OCI-LY3 (cell line): ENCODE measurements around the gene FNIP1.

Experiments used
- H2AFZ ChIP-seq: fragments of 200-600, 300-600 bp; shearing (Covaris generic); 2 replicates; pipeline ENCODE4 v1.6.0; 2014; ENCODE audit warnings: antibody characterized with exemption, low read depth, low read length
- H3K27ac ChIP-seq: fragments of 200-600, 300-600 bp; sonication (generic); 2 replicates; pipeline ENCODE4 v1.5.1; 2014; ENCODE audit warnings: mild to moderate bottlenecking, low read length, moderate library complexity, mixed read lengths
- H3K27me3 ChIP-seq: fragments of 200-600, 300-600 bp; sonication (generic); 2 replicates; pipeline ENCODE4 v1.6.1; 2014; ENCODE audit warnings: low read depth, low read length, mixed read lengths
- H3K36me3 ChIP-seq: fragments of 200-600, 300-600 bp; sonication (generic); replicated peaks from 2 replicates; pipeline ENCODE3; 2014; ENCODE audit warnings: low read depth, low read length, mixed read lengths
- H3K4me1 ChIP-seq: fragments of 300-600, 200-600 bp; sonication (generic); 2 replicates; pipeline ENCODE4 v1.6.1; 2014; ENCODE audit warnings: low read length, mixed read lengths
- H3K4me2 ChIP-seq: fragments of 200-600, 300-600 bp; sonication (generic); 2 replicates; pipeline ENCODE4 v1.6.1; 2014; ENCODE audit warnings: low read length, mixed read lengths
- H3K4me3 ChIP-seq: fragments of 300-600, 200-600 bp; sonication (generic); 2 replicates; pipeline ENCODE4 v1.5.1; 2014; ENCODE audit warnings: antibody characterized with exemption, mild to moderate bottlenecking, low read length, moderate library complexity
- H3K79me2 ChIP-seq: fragments of 300-600, 200-600 bp; shearing (Covaris generic); 2 replicates; pipeline ENCODE4 v1.6.1; 2014; ENCODE audit warnings: mild to moderate bottlenecking, low read length, mixed read lengths
- H3K9ac ChIP-seq: fragments of 300-600, 200-600 bp; shearing (Covaris generic); 2 replicates; pipeline ENCODE4 v1.6.0; 2014; ENCODE audit warnings: mild to moderate bottlenecking, low read length, moderate library complexity
- H3K9me3 ChIP-seq: fragments of 200-600, 300-600 bp; shearing (Covaris generic); 2 replicates; pipeline ENCODE4 v1.6.1; 2014; ENCODE audit warnings: low read length, mixed read lengths; ENCODE audit not compliant: insufficient read depth
- H4K20me1 ChIP-seq: fragments of 200-600, 300-600 bp; sonication (generic); 2 replicates; pipeline ENCODE4 v1.6.1; 2016; ENCODE audit warnings: low read length, mixed read lengths; ENCODE audit not compliant: insufficient read depth
- CTCF ChIP-seq: fragments of 200-600, 300-600 bp; sonication (generic); IDR thresholded peaks from 2 replicates; pipeline ENCODE4 v1.5.1; 2014; ENCODE audit warnings: antibody characterized with exemption, low read length, low read depth
- EZH2phosphoT487 ChIP-seq: fragments of 200-600 bp; shearing (Covaris generic); IDR thresholded peaks from 2 replicates; pipeline ENCODE4 v1.6.1; 2018; ENCODE audit warnings: antibody characterized with exemption, mixed run types, low read depth

FNIP1 gene

GRCh38 chr5:131825404-131826013, 28.7 kb upstream of the FNIP1 start:
- no peak for TF ChIP-seq EZH2phosphoT487
- TF ChIP-seq CTCF = no peak
- Histone ChIP-seq H3K9ac (no peak overlapping the region), H3K4me1 (no peaks in the 10 kb centered on the region), H3K4me3 (no peak overlapping the region), H4K20me1 (no peaks in the 10 kb centered on the region), H2AFZ (no peak overlapping the region), H3K4me2 (no peak overlapping the region), H3K36me3 (no peaks in the 10 kb centered on the region), H3K27ac (no peak overlapping the region), H3K9me3 (no peaks in the 10 kb centered on the region), H3K27me3 (no peaks in the 10 kb centered on the region), H3K79me2 (no peaks in the 10 kb centered on the region)

DNA sequence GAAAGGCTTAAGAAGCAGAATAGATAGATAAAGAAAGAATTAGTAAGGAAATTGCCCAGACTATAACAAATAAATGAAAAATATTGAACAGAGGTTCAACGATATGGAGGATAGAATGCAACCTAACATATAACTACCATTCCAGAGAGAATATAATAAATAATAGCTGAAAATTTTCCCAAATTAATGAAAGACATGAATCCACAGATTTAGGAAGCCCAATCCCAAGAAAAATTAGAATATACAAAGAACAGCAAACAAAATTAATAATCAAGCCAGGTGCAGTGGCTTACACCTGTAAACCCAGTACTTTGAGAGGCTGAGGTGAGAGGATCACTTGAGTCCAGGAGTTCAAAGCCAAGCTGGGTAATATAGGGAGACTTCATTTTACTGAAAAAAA, 27.8 kb upstream of the FNIP1 start:
- H3K4me3 ChIP-seq = no peak overlapping the region
- H3K4me2 ChIP-seq = no peak overlapping the region
- H3K9ac ChIP-seq = no peak overlapping the region
- H3K27me3 ChIP-seq = no peaks in the 10 kb centered on the region
- no peak overlapping the region for H2AFZ ChIP-seq
- H4K20me1 ChIP-seq = no peaks in the 10 kb centered on the region
- H3K9me3 ChIP-seq = no peaks in the 10 kb centered on the region
- H3K4me1 ChIP-seq = no peaks in the 10 kb centered on the region
- TF ChIP-seq EZH2phosphoT487 (no peak), CTCF (no peak)
- H3K36me3 ChIP-seq = no peaks in the 10 kb centered on the region
- H3K27ac ChIP-seq = no peak overlapping the region
- no peaks in the 10 kb centered on the region for H3K79me2 ChIP-seq

- Histone ChIP-seq H3K4me1 (no peaks in the 10 kb centered on the region), H3K27ac (no peak overlapping the region), H3K4me3 (no peak overlapping the region), H3K9me3 (no peaks in the 10 kb centered on the region), H3K36me3 (no peaks in the 10 kb centered on the region), H2AFZ (no peak overlapping the region), H3K27me3 (no peaks in the 10 kb centered on the region), H3K79me2 (no peaks in the 10 kb centered on the region), H3K9ac (no peak overlapping the region), H3K4me2 (no peak overlapping the region), H4K20me1 (no peaks in the 10 kb centered on the region)
- TF ChIP-seq EZH2phosphoT487 (no peak), CTCF (no peak)
These were observed 24.4 kb upstream of the FNIP1 start for GRCh38 chr5:131821221-131821620.

- Histone ChIP-seq H2AFZ (no peak overlapping the region), H4K20me1 (no peaks in the 10 kb centered on the region), H3K9me3 (no peaks in the 10 kb centered on the region), H3K4me2 (no peak overlapping the region), H3K27me3 (no peaks in the 10 kb centered on the region), H3K4me1 (no peaks in the 10 kb centered on the region), H3K79me2 (no peaks in the 10 kb centered on the region), H3K27ac (no peak overlapping the region), H3K36me3 (no peaks in the 10 kb centered on the region), H3K4me3 (no peak overlapping the region), H3K9ac (no peak overlapping the region)
- TF ChIP-seq CTCF = no peak
- TF ChIP-seq EZH2phosphoT487 = no peak
These were observed 21.3 kb upstream of the FNIP1 start for GRCh38 chr5:131818001-131818724.
